Vagina (tissue), 2 donors: Measurements from ENCODE around the gene MAPK13.

Experiments used
- POLR2A ChIP-seq, 2 donors: fragments of 450-650 bp; IDR thresholded peaks; one replicate each; pipeline ENCODE4 v1.6.1; 2017; ENCODE audit warnings: antibody characterized with exemption in 2 of 2, mild to moderate bottlenecking in 2 of 2, moderate library complexity in 2 of 2
- TF ChIP-seq, protein P1 (sequence below), 3 experiments: fragments of 450-650 bp in 2 of 3; fragments of 200-600 bp in 1 of 3; sonication (generic) in 1 of 3; IDR thresholded peaks; one replicate each; pipeline ENCODE4 v1.5.1; 2017 to 2019; ENCODE audit warnings: antibody characterized with exemption in 3 of 3, mild to moderate bottlenecking in 2 of 3, moderate library complexity in 2 of 3

DNA sequence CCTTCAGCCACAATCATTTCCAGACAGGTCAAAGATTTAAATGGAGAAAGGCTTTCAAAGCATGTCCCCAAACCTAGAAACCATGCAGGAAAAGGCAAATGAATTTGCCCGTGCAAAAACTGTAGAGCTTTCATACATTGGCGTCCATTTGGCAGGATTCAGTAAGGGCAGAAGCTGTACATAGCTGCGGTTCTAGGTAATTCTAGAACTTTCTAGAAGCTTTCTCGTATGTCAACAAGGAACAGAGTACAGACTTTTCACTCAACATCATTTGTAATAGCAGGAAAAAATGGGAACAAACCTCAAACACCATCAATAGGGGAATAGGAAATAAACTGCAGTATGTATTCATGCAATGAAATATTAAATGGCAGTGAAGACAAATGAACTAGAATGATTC, 11.1 kb upstream of the MAPK13 start:
- no peak for TF ChIP-seq POLR2A (IDR thresholded peaks at IDR 0.05)
- TF ChIP-seq, protein P1, sequence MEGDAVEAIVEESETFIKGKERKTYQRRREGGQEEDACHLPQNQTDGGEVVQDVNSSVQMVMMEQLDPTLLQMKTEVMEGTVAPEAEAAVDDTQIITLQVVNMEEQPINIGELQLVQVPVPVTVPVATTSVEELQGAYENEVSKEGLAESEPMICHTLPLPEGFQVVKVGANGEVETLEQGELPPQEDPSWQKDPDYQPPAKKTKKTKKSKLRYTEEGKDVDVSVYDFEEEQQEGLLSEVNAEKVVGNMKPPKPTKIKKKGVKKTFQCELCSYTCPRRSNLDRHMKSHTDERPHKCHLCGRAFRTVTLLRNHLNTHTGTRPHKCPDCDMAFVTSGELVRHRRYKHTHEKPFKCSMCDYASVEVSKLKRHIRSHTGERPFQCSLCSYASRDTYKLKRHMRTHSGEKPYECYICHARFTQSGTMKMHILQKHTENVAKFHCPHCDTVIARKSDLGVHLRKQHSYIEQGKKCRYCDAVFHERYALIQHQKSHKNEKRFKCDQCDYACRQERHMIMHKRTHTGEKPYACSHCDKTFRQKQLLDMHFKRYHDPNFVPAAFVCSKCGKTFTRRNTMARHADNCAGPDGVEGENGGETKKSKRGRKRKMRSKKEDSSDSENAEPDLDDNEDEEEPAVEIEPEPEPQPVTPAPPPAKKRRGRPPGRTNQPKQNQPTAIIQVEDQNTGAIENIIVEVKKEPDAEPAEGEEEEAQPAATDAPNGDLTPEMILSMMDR (IDR thresholded peaks at IDR 0.05), result no peak
